BJ (cell line): Measurements from ENCODE around the gene CEP41. TPM values are rescaled to one million over a fixed set of nuclear protein-coding genes. Genes with fewer than 3 reads are reported as not detected.

Experiments
- CTCF ChIA-PET: fragments of 350-600 bp; formaldehyde crosslinking; extraction: SDS; loops from one replicate; lab custom pipeline; 2021; ENCODE audit warnings: antibody characterized with exemption, inconsistent platforms; lab: Yijun Ruan, JAX
- POLR2A ChIA-PET: fragments of 300-600 bp; sonication (Branson Sonifier 250); formaldehyde crosslinking; extraction: SDS; loops from one replicate; lab custom pipeline; 2021; ENCODE audit warnings: antibody characterized with exemption; lab: Charles Lee
- DNase-seq: peaks from one replicate; pipeline ENCODE4 v3.0.0-alpha.2; 2011; ENCODE audit warnings: low read depth
- H3K27me3 ChIP-seq: 2 replicates; pipeline ENCODE4 v1.6.0; 2011; ENCODE audit warnings: low read length; ENCODE audit not compliant: control insufficient read depth, insufficient read depth
- H3K36me3 ChIP-seq: 2 replicates; pipeline ENCODE4 v1.5.1; 2011; ENCODE audit warnings: low read length; ENCODE audit not compliant: control insufficient read depth, insufficient read depth
- H3K4me3 ChIP-seq: 2 replicates; pipeline ENCODE4 v1.5.1; 2011; ENCODE audit warnings: low read depth, mild to moderate bottlenecking, control low read depth, low read length
- CTCF ChIP-seq: IDR thresholded peaks from 2 replicates; pipeline ENCODE4 v1.5.1; 2011; ENCODE audit warnings: low read depth, mild to moderate bottlenecking, control low read depth, inconsistent platforms, low read length, moderate library complexity; ENCODE audit not compliant: insufficient read depth
- polyA plus RNA-seq: library from polyadenylated mRNA; depleted of rRNA; stranded (reverse); fragments of >200 nt; gene quantifications from 2 replicates; pipeline ENCODE4 v1.2.3, GENCODE V29; 2011

The CEP41 gene
- polyA plus RNA-seq, 1 experiment, result 24.5 TPM

GRCh38 chr7:130433301-130433700 lies 7.5 kb downstream of the CEP41 start:
- Histone ChIP-seq H3K27me3 (no peaks in the 10 kb centered on the region), H3K4me3 (no peak overlapping the region), H3K36me3 (no peaks in the 10 kb centered on the region)
- no peak for TF ChIP-seq CTCF
- DNase-seq, result no peak
- ChIA-PET POLR2A (no interaction called here), CTCF (interaction anchor here (1.0 kb wide), 1 partner anchor 37 kb away, joined by 3 read pairs; no protein-coding TSS in a partner anchor)

- no peaks in the 10 kb centered on the region for H3K27me3 ChIP-seq
- ChIA-PET CTCF (interaction anchor here (1.0 kb wide), 1 partner anchor 36 kb away, joined by 3 read pairs; no protein-coding TSS in a partner anchor), POLR2A (no interaction called here)
- no peak for DNase-seq
- TF ChIP-seq CTCF, result no peak
- no peaks in the 10 kb centered on the region for H3K36me3 ChIP-seq
- no peak overlapping the region for H3K4me3 ChIP-seq
These were observed 7.9 kb downstream of the CEP41 start for GRCh38 chr7:130432886-130433285.

- CTCF ChIA-PET, result interaction anchor here (0.9 to 1.1 kb wide), 4 partner anchors 10 to 360 kb away, joined by 3 read pairs; partner anchors contain the start of gene CEP41
- no peaks in the 10 kb centered on the region for H3K36me3 ChIP-seq
These were observed 9.8 kb downstream of the CEP41 start for GRCh38 chr7:130430841-130431666.

GRCh38 chr7:130430115-130430514 lies 10.7 kb downstream of the CEP41 start:
- H3K27me3 ChIP-seq, result no peaks in the 10 kb centered on the region
- ChIA-PET CTCF (interaction anchor here (0.9 to 1.1 kb wide), 3 partner anchors 11 to 359 kb away, joined by 3 read pairs; partner anchors contain the start of gene CEP41), POLR2A (no interaction called here)
- DNase-seq, result no peak
- no peaks in the 10 kb centered on the region for H3K36me3 ChIP-seq
- H3K4me3 ChIP-seq, result no peak overlapping the region
- TF ChIP-seq CTCF, result no peak

More at GRCh38 chr7:130430841-130431666, 9.8 kb downstream of the CEP41 start:
- peak; percentile 76 for DNase-seq
- POLR2A ChIA-PET, result no interaction called here
- Histone ChIP-seq H3K4me3 (peak overlapping the region; percentile 14), H3K27me3 (no peaks in the 10 kb centered on the region)
- TF ChIP-seq CTCF, result no peak

GRCh38 chr7:130429019-130429418 lies 11.8 kb downstream of the CEP41 start:
- Histone ChIP-seq H3K27me3 (no peaks in the 10 kb centered on the region), H3K36me3 (no peaks in the 10 kb centered on the region), H3K4me3 (no peak overlapping the region)
- DNase-seq, result no peak
- ChIA-PET CTCF (interaction anchor here (1.1 kb wide), 1 partner anchor 151 kb away, joined by 3 read pairs; no protein-coding TSS in a partner anchor), POLR2A (no interaction called here)
- no peak for TF ChIP-seq CTCF
